ENCODE data around the gene DCC. TPM values are rescaled to one million over a fixed set of nuclear protein-coding genes. Genes with fewer than 3 reads are reported as not detected.

The DCC gene
- total RNA-seq, 4 donors from 2014 or later = 0.94 TPM; not detected in 3

DNA sequence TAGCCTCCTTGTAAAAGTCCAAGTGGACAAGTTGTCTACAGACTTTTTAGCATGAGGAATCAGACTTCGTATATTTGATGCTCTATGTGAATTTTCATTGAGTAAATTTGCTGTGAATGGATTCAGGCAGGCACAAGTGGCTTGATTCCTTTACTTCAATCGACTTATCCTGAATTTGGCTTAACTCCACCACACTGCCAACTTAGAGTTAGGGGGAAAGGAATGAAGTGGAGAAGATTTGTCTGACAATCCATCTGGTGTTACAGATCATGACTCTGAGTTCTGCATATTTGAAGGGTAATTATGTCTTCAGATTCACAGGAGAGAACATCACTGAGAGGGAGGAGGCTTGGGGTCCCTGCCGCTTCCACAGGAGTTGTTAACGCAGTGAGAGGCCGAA is 829.3 kb downstream of the DCC start:
- WGBS, 2 donors = 83 to 85% methylated on average over 5 of the region's 5 CpGs
- Histone ChIP-seq H3K4me3 (replicated peaks in 1 of 3) (no peak overlapping the region), H3K27ac (no peak overlapping the region), H3K9me3 (no peaks in the 10 kb centered on the region), H3K27me3 (no peaks in the 10 kb centered on the region), H3K36me3 (no peaks in the 10 kb centered on the region), H3K4me1 (no peaks in the 10 kb centered on the region)
- no peak for DNase-seq
- TF ChIP-seq, protein P1, sequence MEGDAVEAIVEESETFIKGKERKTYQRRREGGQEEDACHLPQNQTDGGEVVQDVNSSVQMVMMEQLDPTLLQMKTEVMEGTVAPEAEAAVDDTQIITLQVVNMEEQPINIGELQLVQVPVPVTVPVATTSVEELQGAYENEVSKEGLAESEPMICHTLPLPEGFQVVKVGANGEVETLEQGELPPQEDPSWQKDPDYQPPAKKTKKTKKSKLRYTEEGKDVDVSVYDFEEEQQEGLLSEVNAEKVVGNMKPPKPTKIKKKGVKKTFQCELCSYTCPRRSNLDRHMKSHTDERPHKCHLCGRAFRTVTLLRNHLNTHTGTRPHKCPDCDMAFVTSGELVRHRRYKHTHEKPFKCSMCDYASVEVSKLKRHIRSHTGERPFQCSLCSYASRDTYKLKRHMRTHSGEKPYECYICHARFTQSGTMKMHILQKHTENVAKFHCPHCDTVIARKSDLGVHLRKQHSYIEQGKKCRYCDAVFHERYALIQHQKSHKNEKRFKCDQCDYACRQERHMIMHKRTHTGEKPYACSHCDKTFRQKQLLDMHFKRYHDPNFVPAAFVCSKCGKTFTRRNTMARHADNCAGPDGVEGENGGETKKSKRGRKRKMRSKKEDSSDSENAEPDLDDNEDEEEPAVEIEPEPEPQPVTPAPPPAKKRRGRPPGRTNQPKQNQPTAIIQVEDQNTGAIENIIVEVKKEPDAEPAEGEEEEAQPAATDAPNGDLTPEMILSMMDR (IDR thresholded peaks at IDR 0.05) = no peak
- TF ChIP-seq POLR2A (IDR thresholded peaks at IDR 0.05) = no peak
- intact Hi-C loops (cut with DNase I) = no loop called here

DNA sequence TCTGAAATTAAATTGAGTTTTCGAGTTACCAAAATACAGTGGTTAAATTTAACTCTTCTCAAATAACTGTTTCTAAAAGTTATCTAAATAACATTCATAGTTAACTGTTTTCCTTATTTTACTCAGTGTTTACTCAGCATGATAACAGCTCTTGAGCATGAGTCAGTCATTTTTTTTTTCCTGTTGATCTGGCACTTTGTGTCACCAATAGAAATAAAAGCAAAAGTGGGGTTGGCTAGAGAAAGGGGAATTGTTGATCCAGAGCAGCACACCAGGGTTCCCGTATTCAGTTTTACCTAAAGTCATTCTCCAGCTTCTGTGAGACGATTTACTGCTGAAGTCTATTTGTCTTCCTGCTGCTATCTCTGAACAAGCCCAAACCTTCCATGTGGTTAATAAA is 851.6 kb downstream of the DCC start:
- Histone ChIP-seq H3K27ac (no peak overlapping the region), H3K27me3 (no peaks in the 10 kb centered on the region), H3K4me3 (replicated peaks in 1 of 3) (no peak overlapping the region), H3K4me1 (no peaks in the 10 kb centered on the region), H3K9me3 (no peaks in the 10 kb centered on the region), H3K36me3 (no peaks in the 10 kb centered on the region)
- DNase-seq = no peak
- 59 to 68% methylated on average over 3 of the region's 3 CpGs for WGBS, 2 donors
- intact Hi-C loops (cut with DNase I) = no loop called here
- no peak for TF ChIP-seq POLR2A (IDR thresholded peaks at IDR 0.05)
- TF ChIP-seq, protein P1 (IDR thresholded peaks at IDR 0.05) = no peak

DNA sequence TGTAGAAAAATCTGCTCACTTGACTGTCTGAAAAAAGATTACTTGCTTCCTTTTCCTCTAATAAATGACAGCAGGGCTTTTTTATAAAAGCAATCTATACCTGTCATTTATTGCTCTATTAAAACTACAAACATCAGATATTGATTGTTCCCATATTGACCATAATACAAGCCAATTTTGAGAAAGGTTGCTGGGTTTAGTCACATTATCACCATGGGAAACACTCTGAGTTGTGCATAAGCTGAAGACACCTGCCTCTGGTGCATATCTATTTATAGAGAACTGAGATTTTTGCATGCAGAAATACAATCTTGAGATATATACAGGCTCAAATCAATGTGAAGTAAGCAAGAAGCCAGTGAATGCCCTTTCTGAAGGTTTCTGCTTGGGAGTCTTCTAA is 853.9 kb downstream of the DCC start:
- H3K4me3 ChIP-seq (replicated peaks in 1 of 3) = no peak overlapping the region
- H3K4me1 ChIP-seq = no peaks in the 10 kb centered on the region
- no peaks in the 10 kb centered on the region for H3K9me3 ChIP-seq
- intact Hi-C loops (cut with DNase I) = no loop called here
- no peak for DNase-seq
- H3K36me3 ChIP-seq = no peaks in the 10 kb centered on the region
- TF ChIP-seq POLR2A (IDR thresholded peaks at IDR 0.05) = no peak
- TF ChIP-seq, protein P1 (IDR thresholded peaks at IDR 0.05) = no peak
- H3K27ac ChIP-seq = no peak overlapping the region
- H3K27me3 ChIP-seq = no peaks in the 10 kb centered on the region

DNA sequence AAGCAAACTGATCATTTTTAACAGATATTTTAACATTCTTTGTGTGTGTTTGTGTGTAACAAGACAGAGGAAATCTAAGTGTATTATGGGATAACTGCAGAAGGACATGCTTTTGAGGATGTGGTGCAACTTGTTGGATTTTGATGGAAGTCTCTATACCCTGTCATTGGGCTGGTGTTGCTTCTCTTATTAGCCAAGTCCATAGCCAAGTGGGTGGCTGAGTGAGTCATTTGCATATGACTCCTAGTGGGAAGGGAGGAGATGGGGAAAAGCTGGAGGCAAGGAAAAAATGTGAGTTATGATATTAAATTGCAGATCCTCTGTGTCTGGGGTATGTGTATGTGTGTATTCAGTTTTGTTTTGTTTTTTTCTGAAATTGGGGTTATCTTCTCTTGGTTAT is 879.9 kb downstream of the DCC start:
- intact Hi-C loops (cut with DNase I) = no loop called here
- no peak overlapping the region for H3K27ac ChIP-seq
- no peak overlapping the region for H3K4me3 ChIP-seq (replicated peaks in 1 of 3)
- H3K9me3 ChIP-seq = no peaks in the 10 kb centered on the region
- no peaks in the 10 kb centered on the region for H3K4me1 ChIP-seq
- DNase-seq = no peak
- no peaks in the 10 kb centered on the region for H3K36me3 ChIP-seq
- no peak for TF ChIP-seq POLR2A (IDR thresholded peaks at IDR 0.05)
- TF ChIP-seq, protein P1 (IDR thresholded peaks at IDR 0.05) = no peak
- H3K27me3 ChIP-seq = no peaks in the 10 kb centered on the region

DNA sequence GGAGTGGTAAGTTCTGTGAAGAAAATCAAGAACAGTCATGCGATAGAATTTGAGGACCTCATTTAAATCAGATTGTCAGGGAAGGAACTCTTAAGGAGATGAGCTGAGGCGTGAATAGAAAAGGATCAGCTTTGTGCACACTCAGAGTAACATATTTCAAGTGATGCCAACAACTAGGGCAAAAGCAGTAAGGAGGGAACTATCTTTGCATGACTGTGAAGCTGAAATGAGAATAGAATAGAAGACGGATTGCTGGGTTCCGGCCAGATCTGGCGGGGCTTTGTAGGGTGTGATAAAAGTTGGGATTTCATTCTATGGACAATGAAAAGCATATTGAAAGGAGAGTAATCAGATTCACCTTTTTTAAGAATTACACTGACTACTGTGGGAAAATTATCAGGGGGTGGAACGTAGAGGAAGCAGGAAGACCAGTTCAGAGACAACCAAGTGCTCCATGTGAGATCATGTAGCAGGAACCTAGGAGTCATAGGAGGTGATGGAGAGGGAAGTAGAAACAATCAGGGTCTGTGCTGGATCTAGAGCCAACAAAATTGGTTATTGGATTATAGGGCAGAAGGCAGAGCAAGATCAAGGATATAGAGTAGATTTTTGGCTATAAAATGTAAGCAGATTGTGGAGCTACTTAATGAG is 884.3 kb downstream of the DCC start:
- no peak for TF ChIP-seq POLR2A (IDR thresholded peaks at IDR 0.05)
- TF ChIP-seq, protein P1 (IDR thresholded peaks at IDR 0.05) = no peak
- WGBS, 2 donors = 80 to 86% methylated on average over 6 of the region's 6 CpGs
- no peaks in the 10 kb centered on the region for H3K4me1 ChIP-seq
- no peak for DNase-seq
- H3K27me3 ChIP-seq = no peaks in the 10 kb centered on the region
- H3K4me3 ChIP-seq (replicated peaks in 1 of 3) = no peak overlapping the region
- H3K36me3 ChIP-seq = no peaks in the 10 kb centered on the region
- H3K9me3 ChIP-seq = no peaks in the 10 kb centered on the region
- intact Hi-C loops (cut with DNase I) = no loop called here
- H3K27ac ChIP-seq = no peak overlapping the region

Data from thyroid gland (tissue), 4 donors.